H1 (cell line): ENCODE data around the gene DCAF4L1. TPM values are rescaled to one million over a fixed set of nuclear protein-coding genes. Genes with fewer than 3 reads are reported as not detected.

Experiments
- CTCF ChIA-PET: fragments of 300-600 bp; sonication (Branson Sonifier 250); formaldehyde crosslinking; loops from one replicate; lab custom pipeline; 2021; ENCODE audit not compliant: partially characterized antibody; lab: Charles Lee
- POLR2A ChIA-PET: fragments of 300-600 bp; sonication (Branson Sonifier 250); formaldehyde crosslinking; loops from one replicate; lab custom pipeline; 2021; ENCODE audit warnings: inconsistent platforms; ENCODE audit not compliant: partially characterized antibody; lab: Charles Lee
- DNase-seq, 2 experiments: peaks; one replicate each; pipeline versions ENCODE4 v3.0.0 to v3.0.0-alpha.2; 2010 to 2022; ENCODE audit warnings: low spot score in 2 of 2, low read depth in 1 of 2, mixed read lengths in 1 of 2
- FAIRE-seq: peaks from 2 replicates; lab custom pipeline; 2011; peaks lifted over from hg19 to GRCh38; lab: Jason Lieb, UNC
- H2AFZ ChIP-seq: 2 replicates; pipeline ENCODE4 v1.8.1; 2012; ENCODE audit warnings: low read length, inconsistent platforms
- H2AK5ac ChIP-seq: 2 replicates; pipeline ENCODE4 v1.6.1; 2013; ENCODE audit warnings: low read depth, low read length
- H2BK120ac ChIP-seq: replicated peaks from 2 replicates; pipeline ENCODE3; 2013; ENCODE audit warnings: low read depth, low read length, inconsistent platforms
- H2BK12ac ChIP-seq: 2 replicates; pipeline ENCODE4 v1.6.1; 2013; ENCODE audit warnings: low read depth, low read length
- H2BK15ac ChIP-seq: 2 replicates; pipeline ENCODE4 v1.6.1; 2013; ENCODE audit warnings: low read length
- H2BK20ac ChIP-seq: 2 replicates; pipeline ENCODE4 v1.6.1; 2013; ENCODE audit warnings: low read length
- H2BK5ac ChIP-seq: 2 replicates; pipeline ENCODE4 v1.6.1; 2013; ENCODE audit warnings: low read depth, low read length
- H3K14ac ChIP-seq: 2 replicates; pipeline ENCODE4 v1.6.1; 2013; ENCODE audit warnings: inconsistent platforms; ENCODE audit not compliant: insufficient read length
- H3K18ac ChIP-seq: 2 replicates; pipeline ENCODE4 v1.6.1; 2013; ENCODE audit warnings: low read length; ENCODE audit errors: extremely low read depth
- H3K23ac ChIP-seq: 2 replicates; pipeline ENCODE4 v1.6.1; 2013; ENCODE audit warnings: inconsistent platforms; ENCODE audit not compliant: insufficient read length
- H3K23me2 ChIP-seq: 2 replicates; pipeline ENCODE4 v1.6.1; 2013; ENCODE audit warnings: low read depth, low read length
- H3K27ac ChIP-seq: 2 replicates; pipeline ENCODE4 v1.6.1; 2011; ENCODE audit warnings: low read depth, low read length, inconsistent platforms
- H3K27me3 ChIP-seq, 4 experiments: replicated peaks in 1 of 4; 1 replicate in 1 of 4; 2 replicates in 3 of 4; pipeline versions ENCODE4 v1.6.1 to v1.8.1; 2011 to 2013; ENCODE audit warnings: low read length in 3 of 4, mild to moderate bottlenecking in 3 of 4, inconsistent platforms in 2 of 4, mixed read lengths in 2 of 4, moderate library complexity in 1 of 4; ENCODE audit not compliant: control insufficient read depth in 3 of 4, insufficient read depth in 3 of 4; ENCODE audit errors: extremely low read depth in 1 of 4
- H3K36me3 ChIP-seq, 4 experiments: 2 replicates each; pipeline versions ENCODE4 v1.6.1 to v1.8.1; 2011 to 2013; ENCODE audit warnings: mild to moderate bottlenecking in 4 of 4, low read length in 3 of 4, moderate library complexity in 2 of 4, control low read depth in 1 of 4, inconsistent platforms in 1 of 4; ENCODE audit not compliant: insufficient read depth in 4 of 4, control insufficient read depth in 2 of 4
- H3K4ac ChIP-seq: replicated peaks from 2 replicates; pipeline ENCODE3; 2013; ENCODE audit warnings: low read length, low read depth, mixed read lengths, inconsistent platforms; ENCODE audit not compliant: insufficient read length
- H3K4me1 ChIP-seq, 4 experiments: replicated peaks in 1 of 4; 1 replicate in 1 of 4; 2 replicates in 3 of 4; pipeline versions ENCODE4 v1.6.1 to v1.8.1; 2011 to 2013; ENCODE audit warnings: low read length in 3 of 4, inconsistent platforms in 2 of 4, mixed read lengths in 1 of 4; ENCODE audit not compliant: insufficient read depth in 4 of 4, control insufficient read depth in 3 of 4
- H3K4me2 ChIP-seq, 2 experiments: 2 replicates each; pipeline versions ENCODE4 v1.6.1 to v1.8.1; 2011 to 2013; ENCODE audit warnings: low read depth in 2 of 2, low read length in 2 of 2, control low read depth in 1 of 2, inconsistent platforms in 1 of 2, mild to moderate bottlenecking in 1 of 2; ENCODE audit not compliant: insufficient read depth in 1 of 2
- H3K4me3 ChIP-seq, 4 experiments: fragments of 200-600, 300-600 bp in 1 of 4; sonication (generic), shearing (Covaris generic), sonication (Bioruptor Twin) in 1 of 4; 2 replicates each; pipeline versions ENCODE4 v1.5.1 to v1.8.1; 2011 to 2016; ENCODE audit warnings: low read length in 4 of 4, low read depth in 3 of 4, control low read depth in 2 of 4, inconsistent platforms in 2 of 4, mild to moderate bottlenecking in 2 of 4, mixed read lengths in 1 of 4, moderate library complexity in 1 of 4; ENCODE audit not compliant: insufficient read depth in 2 of 4; ENCODE audit errors: extremely low read depth in 1 of 4
- H3K56ac ChIP-seq: replicated peaks from 2 replicates; pipeline ENCODE3; 2013; ENCODE audit warnings: low read depth, mild to moderate bottlenecking, mixed read lengths, low read length, inconsistent platforms; ENCODE audit not compliant: insufficient read length
- H3K79me1 ChIP-seq: 2 replicates; pipeline ENCODE4 v1.6.1; 2013; ENCODE audit warnings: low read depth, low read length, control low read depth
- H3K79me2 ChIP-seq, 2 experiments: 2 replicates each; pipeline versions ENCODE4 v1.6.1 to v1.8.1; 2012 to 2013; ENCODE audit warnings: low read length in 2 of 2, mild to moderate bottlenecking in 2 of 2, inconsistent platforms in 1 of 2; ENCODE audit not compliant: insufficient read depth in 2 of 2, control insufficient read depth in 1 of 2
- H3K9ac ChIP-seq, 4 experiments: replicated peaks in 1 of 4; 1 replicate in 1 of 4; 2 replicates in 3 of 4; pipeline versions ENCODE4 v1.6.1 to v1.8.1; 2011 to 2013; ENCODE audit warnings: low read depth in 3 of 4, low read length in 3 of 4, control low read depth in 2 of 4, mild to moderate bottlenecking in 2 of 4, moderate library complexity in 2 of 4, inconsistent platforms in 1 of 4; ENCODE audit errors: extremely low read depth in 1 of 4
- H3K9me3 ChIP-seq, 2 experiments: 2 replicates each; pipeline versions ENCODE4 v1.6.1 to v1.8.1; 2012 to 2013; ENCODE audit warnings: mild to moderate bottlenecking in 2 of 2, moderate library complexity in 2 of 2, control low read depth in 1 of 2, inconsistent platforms in 1 of 2, low read depth in 1 of 2, low read length in 1 of 2, mixed read lengths in 1 of 2; ENCODE audit not compliant: insufficient read depth in 2 of 2
- H4K20me1 ChIP-seq, 2 experiments: replicated peaks in 1 of 2; 2 replicates each; pipeline versions ENCODE3 to v1.8.1; 2011 to 2013; ENCODE audit warnings: inconsistent platforms in 2 of 2, low read length in 2 of 2, mild to moderate bottlenecking in 1 of 2; ENCODE audit not compliant: insufficient read depth in 2 of 2, control insufficient read depth in 1 of 2
- H4K5ac ChIP-seq: 2 replicates; pipeline ENCODE4 v1.6.1; 2013; ENCODE audit warnings: low read length, low read depth, mixed read lengths, inconsistent platforms; ENCODE audit not compliant: insufficient read length
- H4K8ac ChIP-seq: 2 replicates; pipeline ENCODE4 v1.8.0; 2013; ENCODE audit warnings: mild to moderate bottlenecking, moderate library complexity, low read length, inconsistent platforms; ENCODE audit not compliant: insufficient read depth; ENCODE audit errors: extremely low read depth
- H4K91ac ChIP-seq: replicated peaks from 2 replicates; pipeline ENCODE3; 2013; ENCODE audit warnings: low read length, mixed read lengths, inconsistent platforms; ENCODE audit not compliant: insufficient read length
- WGBS, 2 experiments: shearing (Covaris generic) in 1 of 2; methylation state at CpG; one replicate each; pipeline versions ENCODE4 v1.1.6 to v1.1.7; 2013 to 2015; ENCODE audit warnings: low lambda C conversion rate in 2 of 2, mixed read lengths in 2 of 2, inconsistent platforms in 1 of 2, low coverage in 1 of 2, missing lambda C conversion rate in 1 of 2; ENCODE audit not compliant: insufficient replicate concordance in 2 of 2, insufficient coverage in 1 of 2, insufficient read length in 1 of 2; ENCODE audit errors: extremely low coverage in 1 of 2, missing lambda C conversion rate in 1 of 2; 5-methylcytosine and 5-hydroxymethylcytosine counted together
- polyA plus RNA-seq, 7 experiments: library from polyadenylated mRNA; depleted of rRNA in 3 of 7; stranded (reverse) in 5 of 7; unstranded in 2 of 7; fragments of >200 nt in 5 of 7; fragments of 200-250 nt in 2 of 7; gene quantifications; 1 replicate in 5 of 7; 2 replicates in 1 of 7; 4 replicates in 1 of 7; pipeline versions ENCODE4 v1.2.1 to v1.2.3, GENCODE V29; 2011 to 2013; ENCODE audit warnings: missing spikeins in 2 of 7, mixed read lengths in 2 of 7
- total RNA-seq: library from RNA; stranded (reverse); fragmentation: NEBNext Ultra II Directional; extraction: Animal tissue kit (Norgen Biotek cat#: 25700); gene quantifications from 2 replicates; pipeline ENCODE4 v1.2.1, GENCODE V29; 2021

DCAF4L1 gene
- total and polyA plus RNA-seq, 2 of the 8 experiments (the other 6 are each of a cell fraction or from before 2014, with no cell fraction given): 0.06 to 0.15 TPM

- DNase-seq (no peak), FAIRE-seq (no peak)
- no peak overlapping the region for H2BK20ac ChIP-seq
- H3K27me3 ChIP-seq: no peaks in the 10 kb centered on the region
- no peak overlapping the region for H2BK5ac ChIP-seq
- peaks cover 3% of the 10 kb centered on the region; the same call in 1 of the 2 replicates for H3K79me1 ChIP-seq
- ChIA-PET POLR2A (interaction anchor here (0.7 to 0.9 kb wide), 2 partner anchors 33 to 37 kb away, joined by 3 read pairs; no protein-coding TSS in a partner anchor), CTCF (interaction anchor here (0.7 to 2.1 kb wide), 7 partner anchors 10 to 285 kb away, joined by 3 to 6 read pairs (median 4); no protein-coding TSS in a partner anchor)
- no peaks in the 10 kb centered on the region for H3K36me3 ChIP-seq
- H2BK120ac ChIP-seq: no peak overlapping the region
- no peak overlapping the region for H3K4me2 ChIP-seq
- peaks cover 9% of the 10 kb centered on the region for H3K23me2 ChIP-seq
- H3K56ac ChIP-seq: no peak overlapping the region
- no peak overlapping the region for H4K91ac ChIP-seq
- no peak overlapping the region for H3K4ac ChIP-seq
- no peak overlapping the region for H4K8ac ChIP-seq
- H3K9ac ChIP-seq: no peak overlapping the region
- no peak overlapping the region for H3K27ac ChIP-seq
- no peak overlapping the region for H3K18ac ChIP-seq
- no peak overlapping the region for H2AK5ac ChIP-seq
- H3K79me2 ChIP-seq: peaks cover 3 to 66% of the 10 kb centered on the region in 2 experiments
- no peak overlapping the region for H3K14ac ChIP-seq
- peaks cover 2 to 6% (median 3%) of the 10 kb centered on the region in 4 experiments; a peak in 5 of 7 replicates for H3K4me1 ChIP-seq
- H2BK12ac ChIP-seq: no peak overlapping the region
- no peak overlapping the region for H2BK15ac ChIP-seq
- WGBS, 2 experiments: 64% methylated on average over 3 of the region's 3 CpGs; no CpG with 5 or more reads in 1 of the 2 experiments
- H4K5ac ChIP-seq: no peak overlapping the region
- H3K9me3 ChIP-seq: no peaks in the 10 kb centered on the region
- no peak overlapping the region for H3K4me3 ChIP-seq
- H4K20me1 ChIP-seq: peaks cover 0 to 3% of the 10 kb centered on the region in 2 experiments
- no peak overlapping the region for H2AFZ ChIP-seq
- H3K23ac ChIP-seq: no peak overlapping the region
Observed at GRCh38 chr4:41994461-41994985, 13.0 kb downstream of the DCAF4L1 start.
